Fibroblast of lung (primary cell): Measurements from ENCODE around the gene ZKSCAN1. TPM values are rescaled to one million over a fixed set of nuclear protein-coding genes. Genes with fewer than 3 reads are reported as not detected.
A peak's percentile ranks its signal among the peaks of the same experiment; 100 is the strongest.

Experiments
- DNase-seq, 2 donors: peaks; one replicate each; pipeline versions ENCODE4 v3.0.0 to v3.0.0-alpha.2; 2010; ENCODE audit warnings: low read depth in 2 of 2
- H2AFZ ChIP-seq: 2 replicates; pipeline ENCODE4 v1.5.1; 2012; ENCODE audit warnings: low read length, control low read depth, inconsistent platforms
- H3K27ac ChIP-seq: 2 replicates; pipeline ENCODE4 v1.5.1; 2011; ENCODE audit warnings: low read length, control low read depth; ENCODE audit not compliant: insufficient read depth
- H3K27me3 ChIP-seq: 2 replicates; pipeline ENCODE4 v1.5.1; 2011; ENCODE audit warnings: mild to moderate bottlenecking, low read length; ENCODE audit not compliant: control insufficient read depth, insufficient read depth
- H3K36me3 ChIP-seq: 2 replicates; pipeline ENCODE4 v1.5.1; 2011; ENCODE audit warnings: low read length; ENCODE audit not compliant: control insufficient read depth, insufficient read depth
- H3K4me1 ChIP-seq: 2 replicates; pipeline ENCODE4 v1.5.1; 2011; ENCODE audit warnings: low read length; ENCODE audit not compliant: control insufficient read depth, insufficient read depth; ENCODE audit errors: extremely low read depth
- H3K4me2 ChIP-seq: 2 replicates; pipeline ENCODE4 v1.5.1; 2011; ENCODE audit warnings: low read length, control low read depth; ENCODE audit not compliant: insufficient read depth; ENCODE audit errors: extremely low read depth
- H3K4me3 ChIP-seq, 4 experiments: fragments of 200-600 bp in 1 of 4; sonication (generic) in 1 of 4; replicated peaks in 1 of 4; 2 replicates each; pipeline ENCODE4 v1.5.1; 2011 to 2016; ENCODE audit warnings: low read length in 4 of 4, low read depth in 3 of 4, mild to moderate bottlenecking in 3 of 4, control low read depth in 2 of 4, inconsistent platforms in 1 of 4, mixed read lengths in 1 of 4; ENCODE audit not compliant: insufficient read depth in 1 of 4; ENCODE audit errors: control extremely low read depth in 1 of 4
- H3K79me2 ChIP-seq: 2 replicates; pipeline ENCODE4 v1.5.1; 2012; ENCODE audit warnings: mild to moderate bottlenecking, low read length, inconsistent platforms; ENCODE audit not compliant: control insufficient read depth, insufficient read depth
- H3K9ac ChIP-seq: 2 replicates; pipeline ENCODE4 v1.5.1; 2011; ENCODE audit warnings: mild to moderate bottlenecking, low read length, control low read depth; ENCODE audit not compliant: insufficient read depth
- H3K9me3 ChIP-seq: 2 replicates; pipeline ENCODE4 v1.5.1; 2012; ENCODE audit warnings: low read depth, low read length; ENCODE audit not compliant: control insufficient read depth, insufficient read depth
- H4K20me1 ChIP-seq: 2 replicates; pipeline ENCODE4 v1.5.1; 2011; ENCODE audit warnings: low read length; ENCODE audit not compliant: control insufficient read depth, insufficient read depth; ENCODE audit errors: extremely low read depth
- CTCF ChIP-seq, 2 donors: IDR thresholded peaks in 1 of 2; conservative IDR thresholded peaks in 1 of 2; 1 replicate in 1 of 2; 2 replicates in 1 of 2; pipeline ENCODE4 v1.5.1; 2011 to 2012; ENCODE audit warnings: low read length in 2 of 2, control low read depth in 1 of 2, inconsistent platforms in 1 of 2, low read depth in 1 of 2, mild to moderate bottlenecking in 1 of 2
- EZH2 ChIP-seq: IDR thresholded peaks from 2 replicates; pipeline ENCODE4 v1.5.1; 2012; ENCODE audit warnings: low read length, control low read depth, mild to moderate bottlenecking; ENCODE audit errors: missing control alignments
- polyA plus RNA-seq, 2 donors: library from polyadenylated mRNA; depleted of rRNA in 1 of 2; stranded (reverse) in 1 of 2; unstranded in 1 of 2; fragments of >200 nt; gene quantifications; 2 replicates each; pipeline ENCODE4 v1.2.1, GENCODE V29; 2011 to 2012; ENCODE audit warnings: missing spikeins in 1 of 2
- total RNA-seq: library from RNA; depleted of rRNA; stranded (reverse); fragments of >200 nt; gene quantifications from 2 replicates; pipeline ENCODE4 v1.2.1, GENCODE V29; 2014

Gene ZKSCAN1
- total and polyA plus RNA-seq, 2 donors (not counting 1 experiment from before 2014, with no cell fraction given), result 25.3 to 50.2 TPM

DNA sequence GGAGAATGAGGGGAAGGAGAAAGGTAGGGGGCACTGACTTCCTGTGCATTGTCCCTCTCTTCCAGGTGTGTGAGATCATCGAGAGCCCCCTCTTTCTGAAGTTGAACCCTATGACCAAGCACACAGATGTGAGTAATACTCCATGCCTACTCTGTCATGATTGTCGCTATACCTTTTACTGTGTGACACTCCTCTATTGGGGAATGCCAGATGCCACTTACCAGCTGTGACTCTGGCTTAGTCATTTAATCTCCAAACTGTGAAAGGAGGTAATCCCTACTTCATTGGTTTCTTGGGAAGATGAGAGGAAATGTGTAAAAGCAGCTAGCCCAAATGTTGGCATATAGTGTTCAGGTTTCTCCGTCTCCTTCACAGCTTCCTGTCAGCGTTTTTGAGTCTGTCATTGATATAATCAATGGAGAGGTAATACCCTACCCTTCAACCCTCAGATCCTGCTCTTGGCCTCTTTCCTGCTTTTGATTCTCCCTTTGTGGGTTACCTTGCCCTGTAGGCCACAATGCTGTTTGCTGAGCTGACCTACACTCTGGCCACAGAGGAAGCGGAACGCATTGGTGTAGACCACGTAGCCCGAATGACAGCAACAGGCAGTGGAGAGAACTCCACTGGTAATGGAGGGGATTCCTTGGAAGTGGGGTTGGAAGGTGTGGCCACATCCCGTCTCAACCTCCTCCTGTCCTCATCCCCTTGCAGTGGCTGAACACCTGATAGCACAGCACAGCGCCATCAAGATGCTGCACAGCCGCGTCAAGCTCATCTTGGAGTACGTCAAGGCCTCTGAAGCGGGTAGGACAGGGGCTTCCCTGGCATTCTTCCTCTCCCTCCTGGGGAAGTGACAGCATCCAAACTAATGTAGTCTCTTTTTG, 75.4 kb downstream of the ZKSCAN1 start:
- Histone ChIP-seq H3K27ac (peak overlapping the region; percentile 34), H3K9ac (no peak overlapping the region), H3K27me3 (no peaks in the 10 kb centered on the region), H3K36me3 (peaks cover 42% of the 10 kb centered on the region), H3K4me1 (peaks cover 27% of the 10 kb centered on the region), H3K79me2 (peaks cover 27% of the 10 kb centered on the region), H3K4me2 (peak overlapping the region; percentile 15), H3K4me3 (no peak overlapping the region), H4K20me1 (no peaks in the 10 kb centered on the region), H3K9me3 (no peaks in the 10 kb centered on the region), H2AFZ (no peak overlapping the region)
- TF ChIP-seq EZH2, result no peak
- no peak for TF ChIP-seq CTCF (conservative IDR thresholded peaks at IDR 0.05 in 1 of 2, IDR thresholded peaks at IDR 0.05 in 1 of 2; ENCODE audit: low read depth in 1 of 2, low read length in 2 of 2)
- DNase-seq, result no peak

Other genes starting within 250 kb of the ZKSCAN1 start
- 0.17 TPM in 1 of 2 replicates, not detected in the other for gene CYP3A4, start 231.4 kb upstream of the ZKSCAN1 start, total RNA-seq
- gene CYP3A4, start 231.4 kb upstream of the ZKSCAN1 start, polyA plus RNA-seq, result not detected in 2 replicates
- not detected in 2 replicates for gene CYP3A43, start 187.6 kb upstream of the ZKSCAN1 start, total RNA-seq
- not detected in 2 replicates for gene CYP3A43, start 187.6 kb upstream of the ZKSCAN1 start, polyA plus RNA-seq
- gene OR2AE1, start 138.6 kb upstream of the ZKSCAN1 start, total RNA-seq, result 0.17 TPM in 1 of 2 replicates, not detected in the other
- gene OR2AE1, start 138.6 kb upstream of the ZKSCAN1 start, polyA plus RNA-seq, result 0.07 and 0.10 TPM in 2 replicates
- gene TRIM4, start 96.1 kb upstream of the ZKSCAN1 start, total RNA-seq, result 31.5 and 35.4 TPM in 2 replicates
- 19.6 and 23.1 TPM in 2 replicates for gene TRIM4, start 96.1 kb upstream of the ZKSCAN1 start, polyA plus RNA-seq
- gene GJC3, start 86.0 kb upstream of the ZKSCAN1 start, total RNA-seq, result not detected in 2 replicates
- not detected in 2 replicates for gene GJC3, start 86.0 kb upstream of the ZKSCAN1 start, polyA plus RNA-seq
- not detected in 2 replicates for gene AZGP1, start 39.6 kb upstream of the ZKSCAN1 start, total RNA-seq
- gene AZGP1, start 39.6 kb upstream of the ZKSCAN1 start, polyA plus RNA-seq, result not detected in 2 replicates
- gene ZSCAN21, start 34.2 kb downstream of the ZKSCAN1 start, total RNA-seq, result 11.1 and 12.1 TPM in 2 replicates
- gene ZSCAN21, start 34.2 kb downstream of the ZKSCAN1 start, polyA plus RNA-seq, result 9.4 and 11.3 TPM in 2 replicates
- gene ZNF3, start 66.1 kb downstream of the ZKSCAN1 start, total RNA-seq, result 26.8 and 30.8 TPM in 2 replicates
- gene ZNF3, start 66.1 kb downstream of the ZKSCAN1 start, polyA plus RNA-seq, result 19.7 and 20.4 TPM in 2 replicates
- gene COPS6, start 73.4 kb downstream of the ZKSCAN1 start, total RNA-seq, result 43.1 and 71.0 TPM in 2 replicates
- 188 and 312 TPM in 2 replicates for gene COPS6, start 73.4 kb downstream of the ZKSCAN1 start, polyA plus RNA-seq
- gene MCM7, start 85.8 kb downstream of the ZKSCAN1 start, total RNA-seq, result 16.7 and 24.4 TPM in 2 replicates
- 34.3 and 110 TPM in 2 replicates for gene MCM7, start 85.8 kb downstream of the ZKSCAN1 start, polyA plus RNA-seq
- gene AP4M1, start 86.0 kb downstream of the ZKSCAN1 start, total RNA-seq, result 17.2 and 30.3 TPM in 2 replicates
- gene AP4M1, start 86.0 kb downstream of the ZKSCAN1 start, polyA plus RNA-seq, result 19.6 and 22.1 TPM in 2 replicates
- gene TAF6, start 103.8 kb downstream of the ZKSCAN1 start, total RNA-seq, result 33.1 and 41.5 TPM in 2 replicates
- gene TAF6, start 103.8 kb downstream of the ZKSCAN1 start, polyA plus RNA-seq, result 16.2 and 23.6 TPM in 2 replicates
- 21.6 and 38.3 TPM in 2 replicates for gene CNPY4, start 104.0 kb downstream of the ZKSCAN1 start, total RNA-seq
- 29.1 and 40.7 TPM in 2 replicates for gene CNPY4, start 104.0 kb downstream of the ZKSCAN1 start, polyA plus RNA-seq
- gene MBLAC1, start 111.4 kb downstream of the ZKSCAN1 start, total RNA-seq, result 1.8 and 2.5 TPM in 2 replicates
- gene MBLAC1, start 111.4 kb downstream of the ZKSCAN1 start, polyA plus RNA-seq, result 0.75 and 1.1 TPM in 2 replicates
- gene LAMTOR4, start 133.3 kb downstream of the ZKSCAN1 start, total RNA-seq, result 95.0 and 110 TPM in 2 replicates
- 116 and 165 TPM in 2 replicates for gene LAMTOR4, start 133.3 kb downstream of the ZKSCAN1 start, polyA plus RNA-seq
- gene TRAPPC14, start 143.1 kb downstream of the ZKSCAN1 start, total RNA-seq, result 5.6 and 5.9 TPM in 2 replicates
- gene TRAPPC14, start 143.1 kb downstream of the ZKSCAN1 start, polyA plus RNA-seq, result 1.9 and 2.4 TPM in 2 replicates
- 3.9 and 7.1 TPM in 2 replicates for gene GAL3ST4, start 153.0 kb downstream of the ZKSCAN1 start, total RNA-seq
- gene GAL3ST4, start 153.0 kb downstream of the ZKSCAN1 start, polyA plus RNA-seq, result 10.3 and 14.6 TPM in 2 replicates
- gene GPC2, start 161.8 kb downstream of the ZKSCAN1 start, total RNA-seq, result 1.8 and 2.3 TPM in 2 replicates
- gene GPC2, start 161.8 kb downstream of the ZKSCAN1 start, polyA plus RNA-seq, result 0.35 and 0.60 TPM in 2 replicates
- gene STAG3, start 162.3 kb downstream of the ZKSCAN1 start, total RNA-seq, result 0.50 and 0.77 TPM in 2 replicates
- gene STAG3, start 162.3 kb downstream of the ZKSCAN1 start, polyA plus RNA-seq, result 0.27 and 0.34 TPM in 2 replicates
- gene PVRIG, start 204.4 kb downstream of the ZKSCAN1 start, total RNA-seq, result not detected in 2 replicates
- not detected in 2 replicates for gene PVRIG, start 204.4 kb downstream of the ZKSCAN1 start, polyA plus RNA-seq